Measurements from ENCODE around the gene GALNT17.

Gene GALNT17

GRCh38 chr7:71342202-71342601, 210.3 kb downstream of the GALNT17 start:
- DNase-seq (ENCODE audit: low read depth): no peak

- no peak for DNase-seq (ENCODE audit: low read depth)
Measured at GRCh38 chr7:71343039-71343438, 211.1 kb downstream of the GALNT17 start.

- DNase-seq (ENCODE audit: low read depth): no peak
Measured at GRCh38 chr7:71343892-71344291, 211.9 kb downstream of the GALNT17 start.

- DNase-seq (ENCODE audit: low read depth): no peak
Measured at GRCh38 chr7:71345117-71345884, 213.4 kb downstream of the GALNT17 start.

GRCh38 chr7:71348821-71349681, 217.1 kb downstream of the GALNT17 start:
- DNase-seq (ENCODE audit: low read depth): no peak

- DNase-seq (ENCODE audit: low read depth): no peak
Measured at GRCh38 chr7:71349682-71350481, 217.9 kb downstream of the GALNT17 start.

- no peak for DNase-seq (ENCODE audit: low read depth)
Measured at GRCh38 chr7:71350680-71351079, 218.7 kb downstream of the GALNT17 start.

GRCh38 chr7:71354716-71355115, 222.8 kb downstream of the GALNT17 start:
- DNase-seq (ENCODE audit: low read depth): no peak

- DNase-seq (ENCODE audit: low read depth): no peak
Measured at GRCh38 chr7:71361451-71362032, 229.6 kb downstream of the GALNT17 start.

GRCh38 chr7:71362240-71362639, 230.3 kb downstream of the GALNT17 start:
- DNase-seq (ENCODE audit: low read depth): no peak

- no peak for DNase-seq (ENCODE audit: low read depth)
Measured at GRCh38 chr7:71363223-71363622, 231.3 kb downstream of the GALNT17 start.

- no peak for DNase-seq (ENCODE audit: low read depth)
Measured at GRCh38 chr7:71363627-71364026, 231.7 kb downstream of the GALNT17 start.

GRCh38 chr7:71364551-71364950, 232.6 kb downstream of the GALNT17 start:
- DNase-seq (ENCODE audit: low read depth): no peak

- DNase-seq (ENCODE audit: low read depth): no peak
Measured at GRCh38 chr7:71372991-71373390, 241.0 kb downstream of the GALNT17 start.

GRCh38 chr7:71377062-71377461, 245.1 kb downstream of the GALNT17 start:
- DNase-seq (ENCODE audit: low read depth): no peak

GRCh38 chr7:71377469-71377868, 245.5 kb downstream of the GALNT17 start:
- no peak for DNase-seq (ENCODE audit: low read depth)

- no peak for DNase-seq (ENCODE audit: low read depth)
Measured at GRCh38 chr7:71384094-71384493, 252.2 kb downstream of the GALNT17 start.

- DNase-seq (ENCODE audit: low read depth): no peak
Measured at GRCh38 chr7:71385330-71385729, 253.4 kb downstream of the GALNT17 start.

GRCh38 chr7:71386152-71386785, 254.3 kb downstream of the GALNT17 start:
- no peak for DNase-seq (ENCODE audit: low read depth)

- DNase-seq (ENCODE audit: low read depth): no peak
Measured at GRCh38 chr7:71388181-71388580, 256.2 kb downstream of the GALNT17 start.

GRCh38 chr7:71389976-71390375, 258.0 kb downstream of the GALNT17 start:
- no peak for DNase-seq (ENCODE audit: low read depth)

GRCh38 chr7:71393661-71394060, 261.7 kb downstream of the GALNT17 start:
- no peak for DNase-seq (ENCODE audit: low read depth)
